Cerebellar cortex (tissue), 1 donor: ENCODE results near the gene CGB8.
"Not testable (repeated sequence)": the region's sequence is repeated elsewhere in the genome, so short reads cannot be mapped to it uniquely, and the experiment has no call there.

ENCODE experiments used
- DNase-seq: peaks from one replicate; pipeline ENCODE4 v3.0.0-alpha.2; 2015; ENCODE audit warnings: low spot score

The CGB8 gene

DNA sequence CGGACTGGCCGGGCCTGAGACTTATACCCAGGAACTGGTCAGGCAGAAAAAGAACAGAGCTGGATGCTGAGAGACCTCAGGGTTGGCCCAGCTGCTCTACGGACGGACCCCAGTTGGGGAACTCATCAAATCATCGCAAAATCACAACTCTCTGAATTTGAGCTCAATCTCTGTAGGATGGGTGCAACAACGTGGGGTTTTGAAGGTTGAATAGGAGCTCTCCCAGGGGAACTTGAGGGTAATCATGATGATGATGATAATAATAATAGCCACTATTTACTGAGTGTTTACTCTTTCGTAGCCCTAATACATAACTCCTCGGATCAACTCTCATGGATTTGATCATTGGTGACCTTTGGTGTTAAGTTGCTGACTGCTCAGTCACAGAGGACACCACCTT is 18.6 kb downstream of the CGB8 start:
- DNase-seq, result not testable (repeated sequence)

DNA sequence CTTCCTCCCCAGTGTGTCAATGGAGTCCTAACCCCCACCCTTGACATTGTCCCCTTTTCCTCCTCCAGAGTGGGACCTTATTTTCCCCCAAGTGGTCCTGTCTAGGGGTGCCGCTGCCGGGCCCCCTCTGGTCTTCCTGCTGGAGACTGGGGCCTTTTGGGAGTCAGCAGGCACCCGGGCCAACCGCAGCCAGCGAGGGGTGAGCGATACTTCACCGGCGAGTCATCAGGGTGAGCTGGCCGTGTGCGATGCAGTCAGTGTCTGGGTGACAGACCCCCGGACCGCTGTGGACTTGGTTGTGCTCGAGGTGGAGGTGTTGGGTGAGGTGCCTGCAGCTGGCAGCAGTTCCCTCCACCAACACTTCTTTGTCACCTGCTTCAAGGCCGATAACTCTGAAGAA is 19.2 kb downstream of the CGB8 start:
- DNase-seq, result not testable (repeated sequence)

DNA sequence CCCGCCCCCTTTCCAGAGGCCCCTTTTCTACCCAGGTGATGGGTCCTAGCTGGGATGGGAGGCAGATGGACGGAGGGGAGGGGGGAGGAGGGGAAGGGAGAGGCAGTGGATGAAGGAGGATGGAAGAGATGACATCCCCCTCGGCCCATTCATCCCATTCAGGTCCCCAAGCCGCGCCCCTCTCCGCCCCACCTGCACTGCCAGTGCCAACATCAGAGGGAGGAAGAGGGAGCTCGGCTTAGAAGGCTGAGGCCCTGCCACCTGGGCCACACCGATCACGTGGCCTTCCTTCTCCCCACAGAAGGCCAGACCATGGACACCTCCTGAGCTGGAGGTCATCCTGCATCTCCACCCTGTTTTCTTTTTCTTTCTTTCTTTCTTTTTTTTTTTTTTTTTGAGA is 20.2 kb downstream of the CGB8 start:
- DNase-seq, result not testable (repeated sequence)

DNA sequence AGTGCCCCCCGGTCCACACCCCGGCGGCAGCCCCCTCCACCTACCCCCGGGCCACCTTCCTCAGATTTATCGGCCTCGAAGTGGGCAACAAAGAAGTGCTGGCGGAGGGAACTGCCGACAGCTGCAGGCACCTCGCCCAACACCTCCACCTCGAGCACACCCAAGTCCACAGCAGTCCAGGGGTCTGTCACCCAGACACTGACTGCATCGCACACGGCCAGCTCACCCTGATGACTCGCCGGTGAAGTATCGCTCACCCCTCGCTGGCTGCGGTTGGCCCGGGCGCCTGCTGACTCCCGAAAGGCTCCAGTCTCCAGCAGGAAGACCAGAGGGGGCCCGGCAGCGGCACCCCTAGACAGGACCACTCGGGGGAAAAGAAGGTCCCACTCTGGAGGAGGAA is 23.3 kb downstream of the CGB8 start:
- not testable (repeated sequence) for DNase-seq

DNA sequence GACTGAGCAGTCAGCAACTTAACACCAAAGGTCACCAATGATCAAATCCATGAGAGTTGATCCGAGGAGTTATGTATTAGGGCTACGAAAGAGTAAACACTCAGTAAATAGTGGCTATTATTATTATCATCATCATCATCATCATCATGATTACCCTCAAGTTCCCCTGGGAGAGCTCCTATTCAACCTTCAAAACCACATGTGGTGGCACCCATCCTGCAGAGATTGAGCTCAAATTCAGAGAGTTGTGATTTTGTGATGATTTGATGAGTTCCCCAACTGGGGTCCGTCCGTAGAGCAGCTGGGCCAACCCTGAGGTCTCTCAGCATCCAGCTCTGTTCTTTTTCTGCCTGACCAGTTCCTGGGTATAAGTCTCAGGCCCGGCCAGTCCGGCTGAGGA is 23.8 kb downstream of the CGB8 start:
- DNase-seq, result not testable (repeated sequence)

DNA sequence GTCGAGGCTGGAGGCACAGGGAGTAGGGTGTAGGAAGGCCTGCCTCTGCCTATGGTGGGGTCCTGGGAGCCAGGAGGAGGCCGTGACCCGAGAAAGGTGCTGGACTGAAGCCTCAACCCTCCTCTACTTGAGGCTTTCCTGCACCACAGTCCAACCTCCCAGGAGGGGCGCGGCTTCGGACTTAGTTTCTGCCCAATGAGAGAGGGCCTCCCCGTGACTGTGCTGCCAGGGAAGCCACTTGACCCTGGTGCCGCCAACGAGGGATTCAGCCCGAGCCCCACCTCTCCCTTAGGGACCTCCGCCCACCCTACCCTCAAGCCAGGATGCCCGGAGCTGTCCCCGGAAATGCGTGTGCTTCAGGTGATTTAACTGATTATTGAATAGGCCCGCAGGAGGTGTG is 24.7 kb downstream of the CGB8 start, which contains the start of gene CGB3:
TSS of gene CGB3 (minus strand) at position 101 of the 400 bp plus-strand sequence. CDS start 362 bp downstream, outside the sequence.
- DNase-seq, result not testable (repeated sequence)

DNA sequence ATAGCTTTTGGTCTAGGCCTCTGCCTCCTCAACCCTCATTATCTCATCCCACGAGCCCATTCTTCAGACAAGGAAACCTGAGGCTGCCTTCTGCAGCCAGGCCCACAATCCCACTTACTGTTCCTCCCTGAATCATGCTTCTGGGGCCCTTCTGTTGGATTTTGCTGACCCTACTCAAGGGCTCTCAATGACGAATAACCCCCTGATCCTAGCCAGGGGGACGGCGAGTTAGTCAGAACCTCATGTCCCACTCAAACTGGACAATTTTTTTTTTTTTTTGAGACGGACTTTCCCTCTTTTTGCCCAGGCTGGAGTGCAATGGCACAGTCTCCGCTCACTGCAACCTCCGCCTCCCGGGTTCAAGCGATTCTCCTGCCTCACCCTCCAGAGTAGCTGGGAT is 26.8 kb downstream of the CGB8 start:
- DNase-seq, result no peak

DNA sequence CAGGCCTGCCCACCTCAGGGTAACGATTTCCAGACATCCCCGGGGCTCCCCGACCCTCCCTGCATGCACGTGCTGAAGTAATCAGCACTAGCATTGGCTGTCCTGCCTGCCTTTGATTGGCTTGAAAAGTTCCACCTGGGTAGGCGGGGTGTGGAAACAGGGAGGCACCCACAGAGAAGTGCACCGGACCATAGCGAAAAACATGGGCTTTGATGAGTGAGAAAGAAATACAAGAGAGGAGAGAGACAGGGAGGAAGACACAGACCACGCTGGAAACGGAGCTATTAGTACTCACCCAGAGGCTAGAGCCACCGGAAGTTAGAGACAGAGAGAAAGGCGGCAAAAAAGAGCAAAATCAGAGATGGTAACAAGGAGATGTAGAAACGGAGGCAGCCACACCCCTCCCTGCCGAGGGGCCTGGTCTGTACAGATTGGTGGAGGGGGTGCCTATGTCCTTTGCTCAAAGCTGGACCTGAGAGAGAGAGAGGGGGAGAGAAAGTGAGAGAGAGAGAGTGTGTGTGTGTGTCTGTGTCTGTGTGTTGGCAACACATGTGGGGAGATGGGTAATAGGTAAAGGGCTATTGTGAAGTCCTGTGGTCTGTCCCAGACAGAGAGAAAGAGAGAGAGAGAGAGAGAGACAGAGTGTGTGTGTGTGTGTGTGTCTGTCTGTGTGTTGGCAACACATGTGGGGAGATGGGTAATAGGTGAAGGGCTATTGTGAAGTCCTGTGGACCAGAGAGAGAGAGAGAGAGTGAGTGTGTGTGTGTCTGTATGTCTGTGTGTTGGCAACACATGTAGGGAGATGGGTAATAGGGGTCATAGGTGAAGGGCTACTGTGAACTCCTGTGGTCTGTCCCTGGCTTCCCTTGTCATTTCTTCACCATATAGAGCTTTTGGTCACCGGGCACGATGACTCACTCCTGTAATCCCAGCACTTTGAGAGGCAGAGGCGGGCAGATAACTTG is 27.7 kb downstream of the CGB8 start:
- DNase-seq, result peak; percentile 22

DNA sequence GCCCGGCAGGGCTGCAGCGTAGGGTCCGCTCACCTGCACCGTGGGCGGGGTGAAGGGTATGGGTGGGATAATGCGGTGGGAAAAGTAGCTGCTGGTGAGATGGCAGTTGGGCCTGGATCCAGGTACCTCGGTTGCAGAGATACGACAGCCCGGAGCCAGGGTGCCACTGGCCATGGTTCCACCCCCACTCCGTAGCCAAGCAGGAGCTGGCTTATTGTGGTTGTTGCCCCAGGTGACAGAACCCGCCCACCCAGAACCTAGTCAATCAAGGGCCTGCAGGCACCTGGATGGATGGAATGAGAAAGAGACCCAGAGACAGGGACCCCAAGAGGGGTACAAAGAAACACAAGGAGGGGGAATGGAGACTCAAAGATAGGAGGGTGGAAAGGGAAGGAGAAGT is 28.6 kb downstream of the CGB8 start:
- DNase-seq, result no peak

DNA sequence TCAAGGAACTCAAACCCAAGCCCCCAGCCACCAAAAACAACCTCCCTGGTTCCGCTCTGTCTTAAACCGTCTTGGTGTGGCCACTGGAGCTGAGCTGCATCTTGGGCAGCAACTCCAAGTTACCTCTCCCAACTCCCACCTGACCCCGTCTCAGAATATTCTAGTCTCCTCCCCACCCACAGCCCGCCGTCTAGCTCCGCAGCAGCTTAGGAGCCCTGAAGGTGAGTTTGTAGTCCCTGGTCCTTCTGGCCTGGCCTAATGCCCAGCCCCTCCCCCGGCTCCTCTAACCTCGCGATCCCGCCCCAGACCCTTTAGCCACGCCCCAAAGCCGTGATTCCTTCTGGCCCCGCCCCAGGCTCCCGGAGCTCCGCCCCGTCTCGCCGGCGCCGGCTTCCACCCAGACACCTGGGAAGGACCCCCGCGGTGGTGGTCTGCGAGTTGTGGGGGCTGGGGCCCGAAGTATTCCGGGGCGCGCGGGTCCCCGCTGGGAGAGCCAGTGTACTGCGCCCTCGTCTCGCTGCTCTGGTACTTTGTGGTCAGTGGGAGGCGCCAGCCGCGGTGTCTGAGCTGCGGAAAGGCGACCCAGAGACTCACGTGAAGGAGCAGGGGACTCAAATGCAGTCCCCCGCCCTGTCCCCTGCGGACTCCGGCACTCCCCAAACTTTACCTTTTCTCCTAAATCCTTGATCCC is 29.5 kb downstream of the CGB8 start:
- peak; percentile 28 for DNase-seq

DNA sequence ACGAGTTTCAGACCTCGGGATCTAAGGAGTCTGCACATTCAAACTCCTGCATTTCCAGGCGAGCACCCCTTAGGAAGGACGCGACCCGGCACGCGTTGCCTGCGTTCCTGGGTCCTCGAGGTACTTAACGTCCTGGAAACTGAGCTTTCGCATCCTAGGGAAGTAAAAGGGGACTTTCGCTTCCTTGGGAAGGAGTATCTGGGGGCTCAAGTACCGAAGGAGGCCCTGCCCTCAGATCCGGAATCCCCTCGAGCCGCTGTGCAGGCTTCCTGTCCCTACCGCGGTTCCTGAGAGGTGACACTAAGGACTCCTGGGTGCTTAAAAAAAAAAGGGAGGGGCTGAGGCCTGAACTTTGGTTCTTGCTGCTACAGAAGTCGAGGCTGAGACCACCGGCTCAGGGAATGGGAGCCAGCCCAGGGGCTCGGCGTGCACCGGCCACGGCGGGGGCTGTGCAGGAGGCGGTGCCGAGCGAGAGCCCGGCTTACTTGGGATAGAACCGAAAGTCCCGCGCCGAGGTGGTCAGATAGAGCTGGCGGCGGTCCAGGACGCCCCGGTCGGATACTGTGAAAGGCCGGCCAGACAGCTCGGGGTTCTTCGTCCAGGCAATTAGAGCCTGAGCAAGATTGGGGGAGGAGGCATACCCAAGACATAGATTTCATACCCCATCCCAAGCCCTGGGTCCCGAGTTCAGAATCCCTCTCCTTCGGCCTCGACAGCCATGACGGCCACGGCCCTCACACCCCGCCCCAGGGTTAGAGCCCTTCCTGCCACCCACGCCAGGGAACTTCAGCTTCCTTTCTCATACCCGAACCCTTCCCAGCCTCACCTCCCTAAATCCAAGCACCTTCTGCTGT is 30.3 kb downstream of the CGB8 start:
- not testable (repeated sequence) for DNase-seq

DNA sequence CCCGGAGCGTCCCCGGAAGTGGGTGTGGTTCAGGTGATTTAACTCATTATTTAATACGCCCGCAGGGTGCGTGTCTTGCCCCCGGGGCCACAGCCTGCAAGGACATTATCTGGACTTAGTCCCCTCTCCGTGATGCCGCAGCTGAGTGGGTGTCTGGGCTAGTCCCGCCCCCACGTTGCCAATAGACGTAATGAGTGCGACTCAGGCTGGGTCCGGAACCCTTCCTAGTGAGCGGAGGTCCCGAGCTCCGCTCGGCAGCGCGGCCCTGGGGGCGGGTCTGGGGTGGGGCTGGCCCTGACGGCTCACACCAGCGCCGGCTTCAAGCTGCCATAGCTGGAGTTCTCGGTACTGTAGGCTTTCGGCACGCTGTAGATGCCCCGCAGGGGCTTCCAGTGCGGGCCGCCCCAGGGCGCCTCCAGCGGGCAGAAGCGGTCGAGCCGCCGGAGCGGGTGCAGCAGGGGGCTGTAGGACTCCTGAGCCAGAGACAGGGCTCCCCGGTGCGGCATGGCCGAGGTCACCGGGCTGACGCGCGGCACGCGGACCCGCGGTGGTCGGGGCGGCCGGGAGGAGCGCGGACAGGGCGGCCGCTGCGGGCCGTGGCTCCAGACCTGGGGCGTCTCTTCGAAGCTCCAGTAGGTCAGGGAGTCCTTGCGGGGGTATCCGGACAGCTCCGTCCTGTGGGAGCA is 31.1 kb downstream of the CGB8 start:
- peak; percentile 43 for DNase-seq

DNA sequence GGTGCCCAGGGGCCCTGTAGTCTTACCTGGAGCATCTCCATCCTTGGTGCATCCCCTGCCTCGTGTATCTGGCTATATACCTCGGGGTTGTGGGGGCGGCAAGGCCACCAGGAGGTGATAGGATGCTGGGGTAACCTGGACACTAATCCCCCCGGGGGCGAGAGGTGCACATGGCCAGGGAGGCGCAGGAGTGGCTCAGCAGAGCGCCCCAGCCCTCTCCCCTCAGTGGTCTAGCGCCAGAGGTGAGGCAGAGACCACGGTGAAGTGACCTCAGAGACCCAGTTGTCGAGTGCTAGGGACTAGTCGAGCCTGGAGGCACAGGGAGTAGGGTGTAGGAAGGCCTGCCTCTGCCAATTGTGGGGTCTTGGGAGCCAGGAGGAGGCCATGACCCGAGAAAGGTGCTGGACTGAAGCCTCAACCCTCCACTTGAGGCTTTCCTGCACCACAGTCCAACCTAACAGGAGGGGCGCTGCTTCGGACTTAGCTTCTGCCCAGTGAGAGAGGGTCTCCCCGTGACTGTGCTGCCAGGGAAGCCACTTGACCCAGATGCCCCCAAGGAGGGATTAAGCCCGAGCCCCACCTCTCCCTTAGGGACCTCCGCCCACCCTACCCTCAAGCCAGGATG is 31.8 kb downstream of the CGB8 start, which contains the start of gene LHB:
TSS of gene LHB (minus strand) at position 51 of the 625 bp plus-strand sequence. CDS start at position 41, 10 bp downstream.
- DNase-seq, result no peak

DNA sequence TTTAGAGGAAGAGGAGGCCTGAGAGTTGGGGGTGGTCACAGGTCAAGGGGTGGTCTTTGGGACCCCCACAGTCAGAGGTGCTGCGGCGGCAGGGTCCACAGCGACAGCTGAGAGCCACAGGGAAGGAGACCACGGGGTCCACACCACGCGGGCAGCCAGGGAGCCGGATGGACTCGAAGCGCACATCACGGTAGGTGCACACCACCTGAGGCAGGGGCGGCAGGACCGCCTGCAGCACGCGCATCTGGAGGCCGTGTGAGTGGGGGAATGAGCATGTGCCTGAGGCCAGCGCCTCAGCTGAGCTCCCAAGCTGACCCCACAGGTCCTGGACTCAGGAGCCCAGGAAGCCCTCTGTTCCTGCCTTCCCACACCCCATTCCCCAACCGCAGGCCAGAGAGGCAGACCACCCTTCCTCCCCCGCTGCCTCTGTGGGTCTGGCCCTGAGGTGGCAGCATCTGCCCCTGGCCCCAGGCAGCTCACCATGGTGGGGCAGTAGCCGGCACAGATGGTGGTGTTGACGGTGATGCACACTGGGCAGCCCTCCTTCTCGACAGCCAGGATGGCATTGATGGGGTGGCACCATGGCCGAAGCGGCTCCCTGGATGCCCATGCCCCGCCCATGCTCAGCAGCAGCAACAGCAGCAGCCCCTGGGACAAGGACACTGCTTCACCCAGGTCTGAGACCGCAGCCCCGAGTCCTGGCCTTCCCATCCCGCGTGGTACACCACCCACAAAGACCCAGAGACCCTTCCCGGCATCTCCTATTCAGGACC is 32.7 kb downstream of the CGB8 start:
- DNase-seq, result no peak

DNA sequence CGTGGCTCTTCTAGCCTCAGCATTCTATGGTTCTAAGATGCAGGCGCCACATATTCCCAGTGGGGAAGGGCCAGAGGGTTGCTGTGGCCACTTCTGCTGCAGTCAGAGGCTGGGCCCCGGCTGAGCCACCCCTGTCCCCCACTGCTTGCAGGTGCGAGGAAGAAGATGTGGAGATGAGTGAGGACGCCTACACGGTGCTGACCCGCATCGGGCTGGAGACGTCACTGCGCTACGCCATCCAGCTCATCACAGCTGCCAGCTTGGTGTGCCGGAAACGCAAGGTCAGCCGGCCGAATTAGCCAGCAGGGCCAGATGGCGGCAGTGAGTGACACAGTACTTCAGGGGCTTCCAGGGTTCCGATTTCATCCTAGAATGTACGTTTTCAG is 34.0 kb downstream of the CGB8 start:
- DNase-seq, result no peak

DNA sequence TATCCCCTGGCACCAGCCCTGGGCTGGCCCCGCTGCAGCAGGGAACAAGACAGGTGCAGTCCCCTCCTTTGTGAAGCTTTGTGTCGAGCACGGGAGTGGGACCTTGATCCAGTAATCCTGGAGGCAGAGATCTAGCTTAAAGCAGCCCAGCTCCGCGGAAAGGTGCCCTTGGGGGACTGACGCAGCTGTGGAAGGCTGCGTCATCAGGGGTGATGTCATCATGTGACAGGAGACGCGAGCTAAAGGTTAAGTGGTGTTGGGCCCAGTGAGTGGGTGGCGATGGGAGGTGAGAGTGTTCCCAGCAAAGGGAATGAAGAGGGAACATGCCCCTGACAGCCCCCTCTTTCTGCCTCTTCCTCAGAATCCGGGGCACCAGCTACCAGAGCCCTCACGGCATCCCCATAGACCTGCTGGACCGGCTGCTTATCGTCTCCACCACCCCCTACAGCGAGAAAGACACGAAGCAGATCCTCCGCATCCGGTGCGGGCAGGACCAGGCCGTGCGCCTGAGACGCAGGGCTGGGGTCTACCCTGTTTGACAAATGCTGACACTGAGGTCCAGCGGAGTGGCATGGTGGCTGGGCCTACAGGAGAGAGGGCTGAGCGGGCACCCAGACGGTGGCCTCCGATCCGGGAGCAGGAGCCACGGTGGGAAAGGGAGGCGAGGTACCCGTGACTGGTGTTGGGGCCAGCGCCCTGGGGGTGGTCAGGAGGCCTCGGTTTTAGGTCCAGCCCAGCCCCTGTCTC is 34.6 kb downstream of the CGB8 start:
- no peak for DNase-seq

DNA sequence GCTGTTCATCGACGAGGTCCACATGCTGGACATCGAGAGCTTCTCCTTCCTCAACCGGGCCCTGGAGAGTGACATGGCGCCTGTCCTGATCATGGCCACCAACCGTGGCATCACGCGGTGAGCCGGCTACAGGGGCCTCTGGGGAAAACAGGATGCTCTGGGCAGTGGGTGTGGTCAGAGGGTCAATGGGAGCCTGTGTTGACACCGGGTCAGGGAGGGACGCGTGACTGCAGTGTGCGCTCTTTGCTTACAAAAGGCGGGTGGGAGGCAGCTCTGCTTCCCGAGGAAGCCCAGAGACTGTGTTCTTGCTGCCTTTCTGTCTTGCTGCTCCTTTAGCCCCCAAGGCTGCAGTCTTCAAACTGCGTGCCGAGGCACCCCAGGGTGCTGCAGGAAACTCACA is 37.7 kb downstream of the CGB8 start:
- DNase-seq, result no peak

DNA sequence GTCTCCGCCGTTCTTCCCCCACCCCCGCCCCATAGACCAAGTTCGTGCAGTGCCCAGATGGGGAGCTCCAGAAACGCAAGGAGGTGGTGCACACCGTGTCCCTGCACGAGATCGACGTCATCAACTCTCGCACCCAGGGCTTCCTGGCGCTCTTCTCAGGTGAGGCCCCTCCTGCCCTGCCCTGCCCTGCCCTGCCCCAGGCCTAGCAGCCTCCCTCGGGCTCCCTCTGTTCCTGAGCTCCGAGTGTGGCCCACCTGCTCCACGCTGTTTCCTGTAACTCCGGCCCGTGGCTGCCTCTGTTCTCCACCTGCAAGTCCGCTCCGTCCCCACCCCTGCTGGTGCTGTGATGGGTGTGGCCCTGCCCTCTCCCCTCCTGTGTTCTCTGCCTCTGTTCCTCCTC is 38.5 kb downstream of the CGB8 start:
- no peak for DNase-seq

DNA sequence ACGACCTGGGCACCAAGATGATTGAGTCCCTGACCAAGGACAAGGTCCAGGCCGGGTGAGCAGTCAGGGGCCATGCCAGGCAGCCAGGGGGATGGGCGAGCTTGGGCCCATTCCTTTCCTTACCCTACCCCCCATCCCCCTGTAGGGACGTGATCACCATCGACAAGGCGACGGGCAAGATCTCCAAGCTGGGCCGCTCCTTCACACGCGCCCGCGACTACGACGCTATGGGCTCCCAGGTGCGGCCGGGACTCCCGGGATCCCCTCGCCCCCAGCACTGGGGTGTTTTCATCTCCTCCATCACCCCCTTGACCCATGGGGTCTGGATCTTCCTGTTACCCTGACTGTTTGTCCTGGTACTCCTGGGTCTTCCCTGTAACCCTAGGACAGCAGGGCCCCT is 39.1 kb downstream of the CGB8 start:
- DNase-seq, result no peak
